ENCODE data around the gene CSMD2. TPM values are rescaled to one million over a fixed set of nuclear protein-coding genes. Genes with fewer than 3 reads are reported as not detected.

Gene CSMD2
- total RNA-seq, 1 experiment from 2014 or later, result 13.2 TPM

GRCh38 chr1:33711511-33711910, 453.5 kb downstream of the CSMD2 start:
- H3K27ac Mint-ChIP-seq, result no peak overlapping the region
- no peak for TF ChIP-seq ARID4B (CRISPR knock-in tag; IDR thresholded peaks at IDR 0.05; ENCODE audit: borderline replicate concordance)
- no peak for TF ChIP-seq CTCF (IDR thresholded peaks at IDR 0.05)
- TF ChIP-seq MAX (CRISPR knock-in tag; IDR thresholded peaks at IDR 0.05), result no peak
- TF ChIP-seq PREB (CRISPR knock-in tag; IDR thresholded peaks at IDR 0.05; ENCODE audit: borderline replicate concordance), result no peak
- no peak for TF ChIP-seq ATF2 (CRISPR knock-in tag; IDR thresholded peaks at IDR 0.05; ENCODE audit: borderline replicate concordance, low read depth)
- TF ChIP-seq PRDM15 (CRISPR knock-in tag; IDR thresholded peaks at IDR 0.05), result no peak
- no peak for TF ChIP-seq NR3C1 (CRISPR knock-in tag; conservative IDR thresholded peaks at IDR 0.05; ENCODE audit: low read depth)
- TF ChIP-seq IRF2 (CRISPR knock-in tag; IDR thresholded peaks at IDR 0.05; ENCODE audit: borderline replicate concordance, low read depth), result no peak
- TF ChIP-seq ETV6 (CRISPR knock-in tag; IDR thresholded peaks at IDR 0.05), result no peak
- peaks cover 20% of the 10 kb centered on the region for H3K36me3 Mint-ChIP-seq
- H3K27me3 Mint-ChIP-seq (ENCODE audit: low read depth), result no peaks in the 10 kb centered on the region
- no peak for DNase-seq (ENCODE audit: low spot score)
- no peaks in the 10 kb centered on the region for H3K4me1 Mint-ChIP-seq
- CTCF ChIA-PET, result no interaction called here
- POLR2A ChIA-PET, result no interaction called here
- no peak overlapping the region for H3K4me3 Mint-ChIP-seq
- ATAC-seq, result no peak
- no peaks in the 10 kb centered on the region for H3K9me3 Mint-ChIP-seq

GRCh38 chr1:33710967-33711366, 454.1 kb downstream of the CSMD2 start:
- Mint-ChIP-seq H3K4me1 (no peaks in the 10 kb centered on the region), H3K36me3 (peaks cover 20% of the 10 kb centered on the region), H3K27me3 (ENCODE audit: low read depth) (no peaks in the 10 kb centered on the region), H3K9me3 (no peaks in the 10 kb centered on the region), H3K4me3 (no peak overlapping the region), H3K27ac (no peak overlapping the region)
- CTCF ChIA-PET, result no interaction called here
- ATAC-seq, result no peak
- no peak for TF ChIP-seq PRDM15 (CRISPR knock-in tag; IDR thresholded peaks at IDR 0.05)
- TF ChIP-seq USF1 (CRISPR knock-in tag; IDR thresholded peaks at IDR 0.05), result no peak
- no peak for TF ChIP-seq ESRRA (CRISPR knock-in tag; IDR thresholded peaks at IDR 0.05; ENCODE audit: borderline replicate concordance)
- no peak for TF ChIP-seq NFATC4 (CRISPR knock-in tag; IDR thresholded peaks at IDR 0.05)
- POLR2A ChIA-PET, result no interaction called here
- DNase-seq (ENCODE audit: low spot score), result no peak

All from WTC11 (cell line).